ENCODE data around the gene CRYGN.

DNA sequence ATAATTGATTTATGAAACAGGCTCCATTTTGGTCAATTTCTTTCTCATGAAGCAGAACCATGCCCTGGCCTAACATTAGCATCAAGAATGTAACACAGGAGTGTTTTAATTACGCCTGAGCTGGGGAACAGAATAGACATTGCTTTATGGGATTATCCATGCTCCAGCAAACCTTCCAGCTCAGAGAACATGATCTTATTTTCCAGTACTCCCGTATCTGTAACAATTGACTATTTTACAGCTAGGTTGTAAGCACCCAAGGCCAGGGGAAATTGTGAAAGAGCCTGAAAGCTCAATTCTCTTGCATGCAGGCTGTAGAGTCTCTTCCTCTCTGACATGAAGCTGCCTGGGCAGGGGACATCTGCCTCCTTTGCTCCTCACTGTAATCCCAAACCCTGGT is 30.8 kb upstream of the CRYGN start:
- TF ChIP-seq EZH2phosphoT487 (IDR thresholded peaks at IDR 0.05; ENCODE audit: low read length): no peak
- TF ChIP-seq, protein P1, sequence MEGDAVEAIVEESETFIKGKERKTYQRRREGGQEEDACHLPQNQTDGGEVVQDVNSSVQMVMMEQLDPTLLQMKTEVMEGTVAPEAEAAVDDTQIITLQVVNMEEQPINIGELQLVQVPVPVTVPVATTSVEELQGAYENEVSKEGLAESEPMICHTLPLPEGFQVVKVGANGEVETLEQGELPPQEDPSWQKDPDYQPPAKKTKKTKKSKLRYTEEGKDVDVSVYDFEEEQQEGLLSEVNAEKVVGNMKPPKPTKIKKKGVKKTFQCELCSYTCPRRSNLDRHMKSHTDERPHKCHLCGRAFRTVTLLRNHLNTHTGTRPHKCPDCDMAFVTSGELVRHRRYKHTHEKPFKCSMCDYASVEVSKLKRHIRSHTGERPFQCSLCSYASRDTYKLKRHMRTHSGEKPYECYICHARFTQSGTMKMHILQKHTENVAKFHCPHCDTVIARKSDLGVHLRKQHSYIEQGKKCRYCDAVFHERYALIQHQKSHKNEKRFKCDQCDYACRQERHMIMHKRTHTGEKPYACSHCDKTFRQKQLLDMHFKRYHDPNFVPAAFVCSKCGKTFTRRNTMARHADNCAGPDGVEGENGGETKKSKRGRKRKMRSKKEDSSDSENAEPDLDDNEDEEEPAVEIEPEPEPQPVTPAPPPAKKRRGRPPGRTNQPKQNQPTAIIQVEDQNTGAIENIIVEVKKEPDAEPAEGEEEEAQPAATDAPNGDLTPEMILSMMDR (IDR thresholded peaks at IDR 0.05; ENCODE audit: low read length): no peak

Measured in MM.1S (cell line).